CD14-positive monocyte (primary cell): ENCODE data around the gene NTRK2. TPM values are rescaled to one million over a fixed set of nuclear protein-coding genes. Genes with fewer than 3 reads are reported as not detected.

Experiments
- DNase-seq, 3 donors: peaks; one replicate each; pipeline ENCODE4 v3.0.0-alpha.2; 2011 to 2022
- H2AFZ ChIP-seq: 2 replicates; pipeline ENCODE4 v1.6.0; 2012; ENCODE audit warnings: mild to moderate bottlenecking, low read depth, low read length, inconsistent platforms; ENCODE audit not compliant: insufficient read depth, poor library complexity, severe bottlenecking
- H3K27ac ChIP-seq, 2 donors: 1 replicate in 1 of 2; 2 replicates in 1 of 2; pipeline ENCODE4 v1.5.1; 2012 to 2013; ENCODE audit warnings: low read length in 2 of 2, control low read depth in 1 of 2, inconsistent platforms in 1 of 2, low read depth in 1 of 2, mild to moderate bottlenecking in 1 of 2
- H3K27me3 ChIP-seq, 2 donors: one replicate each; pipeline versions ENCODE4 v1.6.0 to v1.6.1; 2011 to 2013; ENCODE audit warnings: low read length in 2 of 2; ENCODE audit not compliant: control insufficient read depth in 2 of 2, insufficient read depth in 2 of 2
- H3K36me3 ChIP-seq, 2 donors: replicated peaks in 1 of 2; 1 replicate in 1 of 2; 2 replicates in 1 of 2; pipeline versions ENCODE4 v1.5.1 to v1.6.1; 2012 to 2013; ENCODE audit warnings: low read length in 2 of 2, control low read depth in 1 of 2, inconsistent platforms in 1 of 2, mild to moderate bottlenecking in 1 of 2; ENCODE audit not compliant: insufficient read depth in 2 of 2, control insufficient read depth in 1 of 2
- H3K4me1 ChIP-seq, 2 donors: 1 replicate in 1 of 2; 2 replicates in 1 of 2; pipeline versions ENCODE4 v1.5.1 to v1.6.1; 2012 to 2013; ENCODE audit warnings: low read length in 2 of 2, control low read depth in 1 of 2, inconsistent platforms in 1 of 2, mild to moderate bottlenecking in 1 of 2, moderate library complexity in 1 of 2; ENCODE audit not compliant: insufficient read depth in 2 of 2, control insufficient read depth in 1 of 2
- H3K4me2 ChIP-seq: replicated peaks from 2 replicates; pipeline ENCODE3; 2012; ENCODE audit warnings: low read length, moderate library complexity, mild to moderate bottlenecking; ENCODE audit not compliant: poor library complexity, severe bottlenecking; ENCODE audit errors: extremely low read depth
- H3K4me3 ChIP-seq, 3 experiments: fragments of 200-600 bp in 1 of 3; sonication (generic) in 1 of 3; replicated peaks in 1 of 3; 1 replicate in 2 of 3; 2 replicates in 1 of 3; pipeline ENCODE4 v1.5.1; 2011 to 2013; ENCODE audit warnings: low read length in 3 of 3, mild to moderate bottlenecking in 3 of 3, control low read depth in 2 of 3, low read depth in 2 of 3, inconsistent platforms in 1 of 3, moderate library complexity in 1 of 3
- H3K79me2 ChIP-seq: 2 replicates; pipeline ENCODE4 v1.6.0; 2012; ENCODE audit warnings: mild to moderate bottlenecking, control low read depth, inconsistent platforms, low read length, moderate library complexity; ENCODE audit not compliant: insufficient read depth
- H3K9ac ChIP-seq: 2 replicates; pipeline ENCODE4 v1.6.0; 2017; ENCODE audit warnings: low read length, mild to moderate bottlenecking; ENCODE audit not compliant: insufficient read depth, poor library complexity, severe bottlenecking
- H3K9me3 ChIP-seq, 2 donors: replicated peaks in 1 of 2; 1 replicate in 1 of 2; 2 replicates in 1 of 2; pipeline versions ENCODE4 v1.5.1 to v1.6.1; 2012 to 2013; ENCODE audit warnings: low read length in 2 of 2, control low read depth in 1 of 2; ENCODE audit not compliant: control insufficient read depth in 1 of 2, insufficient read depth in 1 of 2
- H4K20me1 ChIP-seq: 2 replicates; pipeline ENCODE4 v1.6.0; 2012; ENCODE audit warnings: mild to moderate bottlenecking, low read length, control low read depth, moderate library complexity; ENCODE audit not compliant: insufficient read depth
- H3K27ac Mint-ChIP-seq, 7 donors: one replicate each; pipeline ENCODE4 v1.8.0; 2020; ENCODE audit warnings: mild to moderate bottlenecking in 7 of 7, mixed read lengths in 7 of 7, moderate library complexity in 6 of 7, inconsistent platforms in 2 of 7
- H3K27me3 Mint-ChIP-seq, 3 donors: one replicate each; pipeline ENCODE4 v1.8.0; 2021 to 2022; ENCODE audit warnings: low read depth in 3 of 3, mild to moderate bottlenecking in 3 of 3, mixed read lengths in 3 of 3, moderate library complexity in 3 of 3, inconsistent platforms in 1 of 3
- H3K36me3 Mint-ChIP-seq, 2 donors: one replicate each; pipeline ENCODE4 v1.8.0; 2020; ENCODE audit warnings: mixed read lengths in 2 of 2, inconsistent platforms in 1 of 2, mild to moderate bottlenecking in 1 of 2
- H3K4me1 Mint-ChIP-seq: one replicate; pipeline ENCODE4 v1.8.0; 2020; ENCODE audit warnings: mild to moderate bottlenecking, mixed read lengths
- H3K4me3 Mint-ChIP-seq, 2 donors: one replicate each; pipeline ENCODE4 v1.8.0; 2020; ENCODE audit warnings: mild to moderate bottlenecking in 2 of 2, mixed read lengths in 2 of 2, moderate library complexity in 1 of 2
- H3K9me3 Mint-ChIP-seq, 7 donors: one replicate each; pipeline ENCODE4 v1.8.0; 2020 to 2022; ENCODE audit warnings: mixed read lengths in 7 of 7, mild to moderate bottlenecking in 6 of 7, moderate library complexity in 6 of 7, inconsistent platforms in 2 of 7
- CTCF ChIP-seq: fragments of 200-600 bp; IDR thresholded peaks from one replicate; pipeline ENCODE4 v1.8.0; 2022; ENCODE audit warnings: antibody characterized with exemption, mild to moderate bottlenecking
- WGBS: methylation state at CpG from one replicate; pipeline ENCODE4 v1.1.5; 2013; ENCODE audit warnings: missing lambda C conversion rate; ENCODE audit not compliant: insufficient coverage; 5-methylcytosine and 5-hydroxymethylcytosine counted together
- intact Hi-C, 2 donors: fragments of 100-400 bp; cut with micrococcal nuclease; formaldehyde crosslinking; loops; one replicate each; pipeline versions ENCODE4 v1.15.0 to v1.15.1; 2023
- polyA plus RNA-seq, 3 donors: library from polyadenylated mRNA; depleted of rRNA in 1 of 3; unstranded in 2 of 3; stranded (reverse) in 1 of 3; fragments of 300-500 nt in 2 of 3; fragments of >200 nt in 1 of 3; fragmentation: Illumina TruSeq in 2 of 3; gene quantifications; 1 replicate in 2 of 3; 2 replicates in 1 of 3; pipeline ENCODE4 v1.2.3, GENCODE V29; 2012 to 2021

The NTRK2 gene
- polyA plus RNA-seq, 3 donors: not detected

GRCh38 chr9:84839541-84839940, 170.0 kb downstream of the NTRK2 start:
- Histone ChIP-seq H3K9me3 (peaks cover 0 to 2% of the 10 kb centered on the region in 2 donors), H3K4me1 (no peaks in the 10 kb centered on the region), H3K4me2 (no peak overlapping the region), H3K79me2 (no peaks in the 10 kb centered on the region), H3K4me3 (no peak overlapping the region), H3K9ac (no peak overlapping the region), H4K20me1 (no peaks in the 10 kb centered on the region), H2AFZ (no peak overlapping the region), H3K27me3 (no peaks in the 10 kb centered on the region), H3K27ac (no peak overlapping the region), H3K36me3 (no peaks in the 10 kb centered on the region)
- H3K9me3 Mint-ChIP-seq: peaks cover 0 to 12% (median 0%) of the 10 kb centered on the region in 7 donors
- no peaks in the 10 kb centered on the region for H3K27me3 Mint-ChIP-seq
- no peaks in the 10 kb centered on the region for H3K36me3 Mint-ChIP-seq
- WGBS: 87% methylated on average over 8 of the region's 9 CpGs
- no peak overlapping the region for H3K4me3 Mint-ChIP-seq
- TF ChIP-seq CTCF: no peak
- H3K27ac Mint-ChIP-seq: no peak overlapping the region
- no peak for DNase-seq
- H3K4me1 Mint-ChIP-seq: no peaks in the 10 kb centered on the region
- intact Hi-C loops: no loop called here

DNA sequence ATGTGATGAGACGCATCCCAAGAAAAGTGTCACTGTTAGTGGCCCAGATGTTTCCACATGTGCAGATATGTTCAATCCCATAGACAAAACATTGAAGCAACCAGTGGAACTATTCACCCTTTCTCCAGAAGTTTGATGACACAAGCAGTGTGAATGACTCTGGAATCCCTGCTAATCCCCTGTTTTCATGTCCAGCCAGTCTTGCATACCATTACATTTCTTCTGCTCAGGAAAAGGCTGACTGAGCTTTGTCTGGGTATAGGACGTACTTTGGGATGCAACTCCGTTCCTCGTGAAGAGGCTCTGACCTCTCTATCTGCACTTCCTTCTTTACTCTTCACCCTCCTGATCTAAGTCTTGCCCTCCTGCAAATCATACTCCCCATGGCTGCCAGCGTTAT, 172.4 kb downstream of the NTRK2 start:
- Histone ChIP-seq H3K9ac (no peak overlapping the region), H3K9me3 (peaks cover 0 to 2% of the 10 kb centered on the region in 2 donors), H3K79me2 (no peaks in the 10 kb centered on the region), H4K20me1 (no peaks in the 10 kb centered on the region), H2AFZ (no peak overlapping the region), H3K4me2 (no peak overlapping the region), H3K4me1 (no peaks in the 10 kb centered on the region), H3K27ac (no peak overlapping the region), H3K27me3 (no peaks in the 10 kb centered on the region), H3K4me3 (no peak overlapping the region), H3K36me3 (no peaks in the 10 kb centered on the region)
- Mint-ChIP-seq H3K27ac (no peak overlapping the region), H3K4me1 (no peaks in the 10 kb centered on the region), H3K27me3 (no peaks in the 10 kb centered on the region), H3K36me3 (no peaks in the 10 kb centered on the region), H3K9me3 (peaks cover 0 to 12% (median 0%) of the 10 kb centered on the region in 7 donors), H3K4me3 (no peak overlapping the region)
- 78% methylated on average over 3 of the region's 5 CpGs for WGBS
- no peak for TF ChIP-seq CTCF
- intact Hi-C loops: no loop called here
- DNase-seq: no peak
